ENCODE measurements around the gene CPEB4. TPM values are rescaled to one million over a fixed set of nuclear protein-coding genes. Genes with fewer than 3 reads are reported as not detected.

Gene CPEB4
- total and polyA plus RNA-seq, 2 experiments from 2014 or later, result 5.9 to 10.2 TPM

- TF ChIP-seq, protein P1, sequence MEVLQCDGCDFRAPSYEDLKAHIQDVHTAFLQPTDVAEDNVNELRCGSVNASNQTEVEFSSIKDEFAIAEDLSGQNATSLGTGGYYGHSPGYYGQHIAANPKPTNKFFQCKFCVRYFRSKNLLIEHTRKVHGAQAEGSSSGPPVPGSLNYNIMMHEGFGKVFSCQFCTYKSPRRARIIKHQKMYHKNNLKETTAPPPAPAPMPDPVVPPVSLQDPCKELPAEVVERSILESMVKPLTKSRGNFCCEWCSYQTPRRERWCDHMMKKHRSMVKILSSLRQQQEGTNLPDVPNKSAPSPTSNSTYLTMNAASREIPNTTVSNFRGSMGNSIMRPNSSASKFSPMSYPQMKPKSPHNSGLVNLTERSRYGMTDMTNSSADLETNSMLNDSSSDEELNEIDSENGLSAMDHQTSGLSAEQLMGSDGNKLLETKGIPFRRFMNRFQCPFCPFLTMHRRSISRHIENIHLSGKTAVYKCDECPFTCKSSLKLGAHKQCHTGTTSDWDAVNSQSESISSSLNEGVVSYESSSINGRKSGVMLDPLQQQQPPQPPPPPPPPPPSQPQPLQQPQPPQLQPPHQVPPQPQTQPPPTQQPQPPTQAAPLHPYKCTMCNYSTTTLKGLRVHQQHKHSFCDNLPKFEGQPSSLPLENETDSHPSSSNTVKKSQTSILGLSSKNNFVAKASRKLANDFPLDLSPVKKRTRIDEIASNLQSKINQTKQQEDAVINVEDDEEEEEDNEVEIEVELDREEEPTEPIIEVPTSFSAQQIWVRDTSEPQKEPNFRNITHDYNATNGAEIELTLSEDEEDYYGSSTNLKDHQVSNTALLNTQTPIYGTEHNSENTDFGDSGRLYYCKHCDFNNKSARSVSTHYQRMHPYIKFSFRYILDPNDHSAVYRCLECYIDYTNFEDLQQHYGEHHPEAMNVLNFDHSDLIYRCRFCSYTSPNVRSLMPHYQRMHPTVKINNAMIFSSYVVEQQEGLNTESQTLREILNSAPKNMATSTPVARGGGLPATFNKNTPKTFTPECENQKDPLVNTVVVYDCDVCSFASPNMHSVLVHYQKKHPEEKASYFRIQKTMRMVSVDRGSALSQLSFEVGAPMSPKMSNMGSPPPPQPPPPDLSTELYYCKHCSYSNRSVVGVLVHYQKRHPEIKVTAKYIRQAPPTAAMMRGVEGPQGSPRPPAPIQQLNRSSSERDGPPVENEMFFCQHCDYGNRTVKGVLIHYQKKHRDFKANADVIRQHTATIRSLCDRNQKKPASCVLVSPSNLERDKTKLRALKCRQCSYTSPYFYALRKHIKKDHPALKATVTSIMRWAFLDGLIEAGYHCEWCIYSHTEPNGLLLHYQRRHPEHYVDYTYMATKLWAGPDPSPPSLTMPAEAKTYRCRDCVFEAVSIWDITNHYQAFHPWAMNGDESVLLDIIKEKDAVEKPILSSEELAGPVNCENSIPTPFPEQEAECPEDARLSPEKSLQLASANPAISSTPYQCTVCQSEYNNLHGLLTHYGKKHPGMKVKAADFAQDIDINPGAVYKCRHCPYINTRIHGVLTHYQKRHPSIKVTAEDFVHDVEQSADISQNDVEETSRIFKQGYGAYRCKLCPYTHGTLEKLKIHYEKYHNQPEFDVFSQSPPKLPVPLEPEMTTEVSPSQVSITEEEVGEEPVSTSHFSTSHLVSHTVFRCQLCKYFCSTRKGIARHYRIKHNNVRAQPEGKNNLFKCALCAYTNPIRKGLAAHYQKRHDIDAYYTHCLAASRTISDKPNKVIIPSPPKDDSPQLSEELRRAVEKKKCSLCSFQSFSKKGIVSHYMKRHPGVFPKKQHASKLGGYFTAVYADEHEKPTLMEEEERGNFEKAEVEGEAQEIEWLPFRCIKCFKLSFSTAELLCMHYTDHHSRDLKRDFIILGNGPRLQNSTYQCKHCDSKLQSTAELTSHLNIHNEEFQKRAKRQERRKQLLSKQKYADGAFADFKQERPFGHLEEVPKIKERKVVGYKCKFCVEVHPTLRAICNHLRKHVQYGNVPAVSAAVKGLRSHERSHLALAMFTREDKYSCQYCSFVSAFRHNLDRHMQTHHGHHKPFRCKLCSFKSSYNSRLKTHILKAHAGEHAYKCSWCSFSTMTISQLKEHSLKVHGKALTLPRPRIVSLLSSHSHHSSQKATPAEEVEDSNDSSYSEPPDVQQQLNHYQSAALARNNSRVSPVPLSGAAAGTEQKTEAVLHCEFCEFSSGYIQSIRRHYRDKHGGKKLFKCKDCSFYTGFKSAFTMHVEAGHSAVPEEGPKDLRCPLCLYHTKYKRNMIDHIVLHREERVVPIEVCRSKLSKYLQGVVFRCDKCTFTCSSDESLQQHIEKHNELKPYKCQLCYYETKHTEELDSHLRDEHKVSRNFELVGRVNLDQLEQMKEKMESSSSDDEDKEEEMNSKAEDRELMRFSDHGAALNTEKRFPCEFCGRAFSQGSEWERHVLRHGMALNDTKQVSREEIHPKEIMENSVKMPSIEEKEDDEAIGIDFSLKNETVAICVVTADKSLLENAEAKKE (CRISPR knock-in tag; IDR thresholded peaks at IDR 0.05), result no peak
- no peak for TF ChIP-seq ETS1 (IDR thresholded peaks at IDR 0.05)
- no peak for TF ChIP-seq NANOG (IDR thresholded peaks at IDR 0.05; ENCODE audit: borderline replicate concordance)
Observed at GRCh38 chr5:173843794-173844193, 44.4 kb upstream of the CPEB4 start (continued).

- H3K27me3 Mint-ChIP-seq (ENCODE audit: insufficient read depth, low read depth, poor library complexity), result peaks cover 4% of the 10 kb centered on the region
- H2AFZ ChIP-seq, result no peak overlapping the region
- no peak overlapping the region for H3K4me2 ChIP-seq
- no peak for TF ChIP-seq ZNF331 (CRISPR knock-in tag; IDR thresholded peaks at IDR 0.05; ENCODE audit: low read depth)
- no peak for TF ChIP-seq POLR2AphosphoS5 (IDR thresholded peaks at IDR 0.05; ENCODE audit: low read depth)
- TF ChIP-seq ZNF114 (CRISPR knock-in tag; IDR thresholded peaks at IDR 0.05), result no peak
- TF ChIP-seq STAT1 (IDR thresholded peaks at IDR 0.05; ENCODE audit: unreplicated experiment), result no peak
- TF ChIP-seq NANOG (IDR thresholded peaks at IDR 0.05; ENCODE audit: borderline replicate concordance), result no peak
- TF ChIP-seq JUNB (IDR thresholded peaks at IDR 0.05; ENCODE audit: unreplicated experiment), result no peak
- no peak for TF ChIP-seq EZH2 (IDR thresholded peaks at IDR 0.05; ENCODE audit: low read depth, unreplicated experiment)
- TF ChIP-seq, protein P1 (CRISPR knock-in tag; IDR thresholded peaks at IDR 0.05), result no peak
Observed at GRCh38 chr5:173845321-173845720, 42.8 kb upstream of the CPEB4 start.

More at GRCh38 chr5:173845321-173845720, 42.8 kb upstream of the CPEB4 start:
- H3K4me1 Mint-ChIP-seq, result peaks cover 8% of the 10 kb centered on the region
- peaks cover 2% of the 10 kb centered on the region; the same call in 1 of the 2 replicates for H3K9me2 ChIP-seq (ENCODE audit: insufficient read depth)
- H3F3A ChIP-seq (replicated peaks; ENCODE audit: low read depth), result no peaks in the 10 kb centered on the region
- ATAC-seq (no peak), DNase-seq (ENCODE audit: low spot score) (no peak)
- H3K4me3 Mint-ChIP-seq, result no peak overlapping the region
- no peaks in the 10 kb centered on the region for H3K79me2 ChIP-seq (replicated peaks; ENCODE audit: insufficient read depth)
- H3K27ac Mint-ChIP-seq, result no peak overlapping the region
- H3K36me3 ChIP-seq (ENCODE audit: insufficient read depth), result no peaks in the 10 kb centered on the region; the same call in 1 of the 2 replicates
- H3K9me3 Mint-ChIP-seq, result peaks cover 20% of the 10 kb centered on the region
- no peak overlapping the region for H3K4me3 ChIP-seq
- no peaks in the 10 kb centered on the region for H4K20me1 ChIP-seq (replicated peaks; ENCODE audit: insufficient read depth)
- no peak overlapping the region for H3K27ac ChIP-seq (ENCODE audit: low read depth)
- H3K4me1 ChIP-seq (ENCODE audit: insufficient read depth), result peaks cover 5% of the 10 kb centered on the region; the same call in 1 of the 2 replicates
- H3K27me3 ChIP-seq (ENCODE audit: insufficient read depth), result no peaks in the 10 kb centered on the region
- H3K36me3 Mint-ChIP-seq (ENCODE audit: low read depth), result peaks cover 5% of the 10 kb centered on the region; the same call in 1 of the 3 replicates
